Measurements from ENCODE around the gene LMAN2. TPM values are rescaled to one million over a fixed set of nuclear protein-coding genes. Genes with fewer than 3 reads are reported as not detected.

The LMAN2 gene
- total RNA-seq, 1 donor from 2014 or later = 383 TPM

DNA sequence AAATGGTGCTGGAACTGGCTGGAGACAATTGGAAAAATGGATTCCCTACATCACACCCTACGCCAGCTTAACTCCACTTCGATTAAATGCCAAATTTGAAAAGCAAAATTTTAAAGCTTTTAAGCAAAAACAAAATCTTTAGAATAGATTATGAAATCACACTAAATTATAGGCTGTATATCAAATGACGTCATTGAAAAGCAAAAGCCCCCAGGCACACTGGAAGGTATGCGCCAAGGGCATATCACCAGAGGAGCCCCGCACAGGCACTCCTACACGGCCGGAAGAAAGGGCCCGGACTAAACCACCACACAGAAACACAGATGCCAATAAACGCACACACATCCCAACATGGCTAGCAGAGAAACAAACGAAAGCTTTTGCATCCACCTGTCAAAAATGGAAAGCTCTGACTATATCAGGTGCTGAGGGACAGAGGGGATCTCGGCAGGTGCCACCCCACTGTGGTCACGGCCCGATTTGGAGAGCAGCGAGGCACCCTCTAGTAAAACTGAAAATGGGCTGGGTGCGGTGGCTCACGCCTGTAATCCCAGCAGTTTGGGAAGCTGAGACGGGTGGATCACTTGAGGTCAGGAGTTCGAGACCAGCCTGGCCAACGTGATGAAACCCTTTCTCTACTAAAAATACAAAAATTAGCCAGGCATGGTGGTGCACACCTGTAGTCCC lies 22.8 kb downstream of the LMAN2 start:
- DNase-seq (ENCODE audit: low read depth, low spot score) = no peak

DNA sequence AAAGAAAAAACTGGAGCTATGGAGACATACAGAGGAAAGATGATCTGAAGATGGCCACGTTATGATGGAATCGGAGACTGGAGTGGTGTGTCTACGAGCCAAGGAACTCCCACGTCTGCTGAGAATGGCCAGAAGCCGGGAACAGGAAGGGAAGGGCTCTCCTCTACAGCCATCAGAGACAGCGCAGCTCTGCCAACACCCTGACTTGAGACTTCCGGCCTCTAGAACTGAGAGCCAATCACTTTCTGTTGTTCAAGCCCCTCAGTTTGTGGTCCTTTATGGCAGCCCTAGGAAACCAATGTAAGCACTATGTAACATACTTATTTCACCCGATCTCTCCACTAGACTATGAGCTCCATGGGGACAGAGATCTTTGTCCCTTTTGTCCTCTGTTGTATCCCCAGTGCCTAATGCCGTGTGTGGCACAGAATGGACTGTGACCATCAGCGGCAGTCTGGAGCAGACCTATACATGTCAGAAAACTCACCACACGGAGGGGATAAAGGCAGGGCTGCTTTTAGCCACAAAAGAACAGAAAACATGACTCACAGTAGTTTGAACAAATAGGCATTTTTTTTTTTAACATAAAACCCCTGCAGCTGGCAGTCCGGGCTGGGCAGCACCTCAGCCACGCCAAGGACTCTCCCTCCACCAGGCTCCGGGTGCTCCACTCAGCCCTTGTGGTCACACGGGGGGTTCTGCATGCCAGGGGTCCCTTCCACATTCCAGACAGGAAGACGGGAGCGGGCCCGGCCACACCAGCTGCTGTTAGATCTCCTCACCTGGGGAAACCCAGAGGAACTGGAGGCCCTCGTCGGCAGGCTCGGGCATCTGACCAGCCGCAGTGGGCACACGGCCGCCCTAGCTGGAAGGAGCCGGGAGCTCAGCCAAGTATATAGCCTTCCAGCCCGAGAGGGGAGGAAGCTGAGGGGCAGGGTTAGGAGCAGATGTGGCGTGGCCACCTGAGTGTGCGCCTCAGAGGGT lies 23.6 kb downstream of the LMAN2 start:
- no peak for DNase-seq (ENCODE audit: low read depth, low spot score)

DNA sequence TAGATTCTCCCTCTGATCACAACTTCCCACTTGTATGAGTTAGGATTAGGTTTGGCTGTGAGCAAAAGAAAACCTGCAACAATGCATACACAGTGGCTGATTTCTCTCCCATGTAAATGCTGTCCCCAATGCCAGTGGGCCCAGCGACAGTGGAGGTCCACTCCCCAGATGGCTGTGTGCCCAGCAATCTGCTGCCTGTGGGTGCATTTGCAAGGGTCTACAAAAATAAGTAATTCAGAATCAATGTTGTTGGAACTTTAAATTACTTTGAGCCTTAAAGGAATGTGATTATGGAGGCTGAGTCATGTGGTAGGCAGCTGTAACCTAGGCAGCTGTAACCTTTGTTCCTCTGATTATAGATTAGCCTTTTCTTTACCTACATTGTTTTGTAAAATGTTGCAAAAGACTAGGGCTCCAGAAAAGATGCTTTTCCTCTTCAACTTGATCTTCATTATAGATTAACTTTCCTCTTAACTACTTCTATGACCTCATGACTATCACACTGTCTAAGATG lies 25.5 kb downstream of the LMAN2 start:
- no peak for DNase-seq (ENCODE audit: low read depth, low spot score)

DNA sequence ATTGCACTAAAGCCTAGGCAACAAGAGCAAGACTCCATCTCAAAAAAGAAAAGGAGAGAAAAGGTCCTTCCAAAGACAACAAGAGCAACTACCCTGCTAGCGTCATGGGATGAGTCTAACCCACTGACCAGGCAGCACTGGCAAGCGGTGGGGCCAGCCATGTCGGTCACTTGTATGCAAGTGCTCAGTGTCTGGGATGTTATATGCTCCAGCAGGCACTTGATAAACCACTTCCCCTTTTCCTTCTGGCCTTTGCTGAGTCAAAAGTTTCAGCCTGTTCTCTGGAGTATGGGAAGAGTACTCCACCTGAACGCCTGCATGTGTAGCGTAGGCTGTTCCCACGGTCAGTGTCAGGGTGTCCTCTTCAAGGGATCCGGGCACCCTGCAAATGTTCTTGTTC lies 30.6 kb downstream of the LMAN2 start:
- no peak for DNase-seq (ENCODE audit: low read depth, low spot score)

DNA sequence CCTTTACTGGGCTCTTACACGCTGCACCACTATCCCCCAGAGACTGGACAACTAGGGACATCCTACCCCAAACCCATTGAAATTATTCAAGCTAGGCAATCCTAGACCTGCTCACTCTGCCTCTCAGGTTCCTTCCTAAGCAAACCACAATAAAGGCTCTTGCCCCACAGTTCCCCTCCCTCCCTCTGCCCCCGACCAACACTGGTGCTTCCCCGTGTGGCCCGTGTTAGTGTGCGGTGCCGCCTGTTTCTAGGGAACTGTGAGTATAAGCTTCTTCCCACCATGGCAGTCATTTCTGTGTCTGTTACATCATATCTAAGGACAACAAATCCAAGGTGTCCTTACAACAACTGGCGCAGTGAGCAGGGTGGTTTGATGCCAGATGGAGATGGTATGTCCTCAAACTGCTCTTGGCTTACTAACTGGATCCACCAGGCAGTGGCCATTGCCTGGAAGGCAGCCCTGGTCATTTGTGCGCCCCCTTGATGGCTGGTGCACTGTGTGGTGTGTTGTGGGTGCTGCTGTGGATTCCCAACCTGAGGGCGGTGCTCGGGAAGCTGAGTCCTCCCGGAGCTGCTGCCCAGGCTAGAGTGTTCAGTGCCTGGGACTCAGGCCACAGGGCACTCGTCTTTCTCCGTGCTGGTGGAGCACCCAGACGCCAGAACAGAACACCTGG lies 31.4 kb downstream of the LMAN2 start:
- DNase-seq (ENCODE audit: low read depth, low spot score) = no peak

DNA sequence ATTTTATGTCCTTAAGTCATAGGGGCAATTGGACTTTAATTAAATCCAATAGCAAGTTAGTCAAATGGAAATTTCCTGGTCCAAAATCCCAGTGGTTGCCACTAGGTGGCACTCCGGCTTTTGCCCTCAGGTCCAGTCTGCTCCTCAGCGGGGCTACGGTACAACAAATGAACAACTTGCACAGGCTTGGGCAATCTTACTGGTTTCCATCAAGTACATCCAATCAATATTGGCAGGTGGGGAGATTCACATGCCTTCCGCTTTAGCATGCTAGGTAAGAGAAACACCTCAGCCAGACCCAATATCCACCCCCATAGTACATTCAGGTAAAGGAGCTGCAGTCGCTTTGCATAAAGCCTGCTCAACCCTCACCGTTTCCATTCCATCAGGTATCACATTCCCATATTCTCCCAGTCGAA lies 33.5 kb downstream of the LMAN2 start:
- no peak for DNase-seq (ENCODE audit: low read depth, low spot score)

DNA sequence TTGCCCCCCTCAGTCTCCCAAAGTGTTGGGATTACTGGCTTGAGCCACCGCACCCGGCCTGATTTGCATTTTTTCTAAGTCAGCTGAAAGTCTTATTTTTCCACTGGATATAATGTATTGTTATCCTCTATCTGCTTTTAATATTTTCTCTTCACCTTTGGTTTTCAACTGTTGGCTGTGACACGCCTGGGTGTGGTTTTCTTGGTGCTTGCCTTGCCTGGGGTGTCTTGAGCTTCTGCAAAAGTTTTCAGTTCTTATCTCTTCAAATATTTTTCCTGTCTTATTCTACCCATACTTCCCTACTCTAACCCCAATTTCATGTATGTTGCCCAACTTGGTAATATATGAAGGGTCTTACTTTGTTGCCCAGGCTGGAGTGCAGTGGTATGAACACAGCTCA lies 35.5 kb downstream of the LMAN2 start:
- no peak for DNase-seq (ENCODE audit: low read depth, low spot score)

DNA sequence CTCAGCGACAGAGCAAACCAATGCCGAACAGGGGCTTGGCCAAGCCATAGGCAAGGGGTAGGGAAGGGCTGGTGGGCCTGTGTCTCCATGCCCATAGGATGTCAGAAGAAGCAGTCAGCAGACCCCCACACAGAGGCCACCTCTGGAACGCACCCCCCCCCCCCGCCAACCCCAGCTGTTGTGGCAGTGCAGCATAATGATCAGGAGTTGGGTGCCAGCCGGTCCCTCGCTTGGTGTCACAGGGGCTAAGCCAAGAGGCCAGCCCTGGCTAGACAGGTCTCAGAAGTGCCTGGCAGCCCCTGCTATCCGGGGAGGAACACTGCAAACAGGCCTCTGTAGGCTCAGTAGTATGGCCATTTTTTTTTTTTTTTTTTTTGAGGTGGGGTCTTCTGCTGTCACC lies 36.1 kb downstream of the LMAN2 start:
- DNase-seq (ENCODE audit: low read depth, low spot score) = no peak

DNA sequence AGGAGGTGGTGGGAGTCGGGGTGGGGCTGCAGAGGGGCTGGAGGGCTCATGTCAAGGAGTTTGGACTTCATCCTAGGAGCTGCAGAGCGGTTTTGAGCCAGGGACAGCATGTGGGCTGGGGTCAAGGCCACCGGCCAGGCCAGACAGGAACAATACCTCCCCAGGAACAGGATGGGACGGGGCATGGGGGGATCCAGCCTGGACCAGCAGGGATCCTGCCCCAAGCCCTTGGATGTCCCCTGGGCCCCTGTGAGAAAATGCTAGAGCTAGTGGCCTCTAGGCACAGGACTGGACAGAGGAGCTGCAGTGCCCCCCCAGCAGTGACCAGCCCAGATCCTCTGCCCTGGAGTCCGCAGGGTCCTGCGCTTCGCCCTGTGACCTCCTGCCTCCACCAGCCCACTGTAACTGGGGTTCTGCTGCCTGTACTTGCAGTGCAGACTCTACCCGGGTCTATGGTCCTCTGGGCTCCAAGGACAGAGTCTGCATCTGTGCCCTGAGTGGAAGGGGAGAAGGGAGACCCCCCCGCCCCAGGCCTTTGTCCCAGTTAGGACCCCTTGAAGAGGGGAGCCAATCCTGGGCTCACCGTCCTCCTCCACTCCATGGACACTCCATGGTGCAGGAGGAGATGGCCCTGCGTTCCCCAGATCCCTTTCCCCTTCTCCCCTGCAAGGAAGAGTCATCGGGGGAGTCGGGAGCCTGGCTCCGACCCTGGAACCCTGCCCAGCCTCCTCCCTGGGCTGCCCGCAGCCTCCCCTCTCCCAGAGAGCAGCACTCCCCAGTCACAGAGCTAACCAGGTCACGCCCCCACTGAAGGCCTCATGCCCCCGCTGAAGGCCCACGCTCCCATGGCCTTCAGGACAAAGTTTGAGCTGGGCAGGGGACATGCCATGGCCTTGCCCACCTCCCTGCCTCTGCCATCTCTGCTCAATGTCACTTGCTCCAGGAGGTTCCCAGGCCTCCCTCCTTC lies 36.8 kb downstream of the LMAN2 start:
- DNase-seq (ENCODE audit: low read depth, low spot score) = no peak

DNA sequence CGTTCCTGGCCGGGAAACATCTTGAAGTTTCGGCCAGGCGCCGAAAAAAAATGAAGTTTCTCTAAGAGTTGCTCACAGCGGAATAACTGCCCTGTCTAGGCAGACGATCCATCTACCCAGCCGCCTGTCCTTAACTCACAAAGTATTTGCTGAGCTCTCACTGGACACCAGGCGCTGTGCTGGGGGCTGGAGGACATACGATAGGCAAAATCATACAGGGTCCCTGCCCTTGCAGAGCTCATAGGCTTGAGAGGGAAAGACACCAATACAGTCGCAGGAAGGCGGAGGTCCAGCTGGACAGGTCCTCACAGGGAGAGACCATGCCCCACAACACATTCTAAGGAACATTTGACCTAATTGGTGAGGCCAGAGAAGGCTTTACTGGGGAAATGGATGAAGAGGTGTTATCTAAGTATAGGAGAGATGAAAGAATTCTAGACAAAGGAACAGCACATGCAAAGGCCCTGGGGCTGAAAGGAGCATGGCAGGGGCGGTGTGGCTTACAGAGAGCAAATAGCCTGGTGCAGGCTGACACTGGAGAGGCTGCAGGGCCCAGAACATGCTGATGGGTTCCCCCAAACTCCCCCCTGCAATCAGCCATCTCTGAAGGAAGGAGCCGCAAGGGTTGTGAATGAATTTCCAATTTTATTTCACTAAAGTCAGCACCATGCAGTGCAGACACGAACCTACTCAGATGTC lies 37.8 kb downstream of the LMAN2 start:
- DNase-seq (ENCODE audit: low read depth, low spot score) = no peak

DNA sequence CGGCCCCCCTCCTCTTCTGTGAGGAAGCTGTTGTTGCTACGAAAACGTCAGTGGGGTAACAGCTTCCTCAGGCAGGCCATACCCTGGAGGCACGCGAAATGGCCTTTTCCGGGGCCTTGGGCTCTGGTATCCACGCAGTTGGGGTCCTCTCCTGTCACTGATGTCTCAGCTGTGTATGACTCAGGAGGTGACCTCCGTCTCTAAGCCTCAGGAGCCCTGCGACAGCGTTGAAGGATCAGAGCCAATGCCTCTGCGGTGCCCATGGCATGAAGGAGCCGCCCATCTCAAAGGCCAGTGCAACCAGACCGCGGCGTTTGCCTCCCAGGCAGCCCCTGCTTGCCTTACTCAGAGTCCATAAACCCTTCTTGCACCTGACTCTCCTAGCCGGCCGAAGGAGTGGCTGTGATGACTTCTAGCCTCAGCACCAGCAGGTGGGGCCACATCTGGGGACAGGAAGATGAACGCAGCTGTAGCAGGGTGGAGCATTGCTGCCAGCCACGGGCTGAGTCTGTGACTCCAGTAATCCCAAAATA lies 38.8 kb downstream of the LMAN2 start:
- no peak for DNase-seq (ENCODE audit: low read depth, low spot score)

DNA sequence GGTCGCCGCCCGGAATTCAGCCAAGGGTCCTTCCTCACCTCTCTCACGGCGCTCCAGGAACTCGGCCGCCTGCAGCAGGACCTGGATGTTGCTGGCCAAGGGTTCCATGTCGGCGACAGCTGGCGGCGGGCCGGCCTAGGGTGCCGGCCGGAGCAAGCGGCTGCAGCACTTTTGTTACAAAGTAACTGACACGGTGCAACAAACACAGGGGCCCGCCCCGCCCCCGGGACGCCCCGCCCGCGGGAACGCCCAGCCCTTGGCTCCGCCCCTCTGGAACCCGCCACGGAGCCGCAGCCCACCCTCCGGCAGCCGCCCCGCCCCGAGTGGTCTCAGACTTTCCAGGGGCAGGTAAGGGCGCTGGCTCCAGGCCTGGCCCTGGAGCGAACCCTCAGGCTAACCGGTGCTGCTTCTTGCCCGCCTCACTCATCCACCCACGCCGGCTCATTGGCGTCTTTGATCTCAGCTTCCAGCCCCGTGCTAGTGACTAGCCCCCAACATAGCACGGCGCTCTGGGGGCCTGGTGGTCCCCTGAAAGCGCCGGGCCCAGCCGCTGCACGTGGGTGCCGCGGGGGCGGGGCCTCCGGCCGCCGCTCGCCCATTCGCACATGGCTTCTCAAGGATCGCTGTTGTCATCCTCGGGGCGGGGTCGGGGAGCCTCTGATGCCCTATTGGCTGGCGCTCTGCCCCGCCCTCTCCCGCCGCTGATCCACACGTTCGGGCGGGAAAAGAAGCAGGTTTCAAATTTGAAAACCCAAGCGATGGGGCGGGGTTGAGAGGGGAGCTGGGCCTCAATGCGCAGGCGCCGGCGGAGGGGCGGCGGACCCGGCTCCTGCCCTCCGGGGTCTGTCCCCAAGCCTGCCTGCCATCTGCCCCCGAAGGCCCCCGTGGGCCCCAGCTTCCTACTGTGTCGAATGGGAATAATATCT lies 39.5 kb downstream of the LMAN2 start, which contains the start of gene MXD3:
TSS of gene MXD3 (minus strand) at position 176 of the 926 bp plus-strand sequence. CDS start at position 108, 68 bp downstream.
- peak; percentile 68 for DNase-seq (ENCODE audit: low read depth, low spot score)

DNA sequence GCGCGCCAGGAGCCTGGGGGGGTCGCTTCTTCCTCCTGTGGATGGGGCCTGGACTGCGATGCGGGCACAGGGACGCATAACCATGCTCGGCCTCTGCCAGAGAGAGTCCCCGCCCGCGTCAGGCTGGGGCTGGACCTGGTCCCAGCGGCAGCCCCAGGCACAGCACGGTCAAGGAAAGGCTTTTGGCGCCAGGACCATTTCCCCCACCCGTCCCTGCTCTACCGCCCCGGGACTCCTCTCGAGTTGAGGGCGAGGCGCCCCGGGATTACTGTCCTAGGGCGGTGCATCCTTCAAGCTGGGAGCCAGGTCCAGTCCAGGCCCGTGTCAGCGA lies 40.1 kb downstream of the LMAN2 start:
- DNase-seq (ENCODE audit: low read depth, low spot score) = no peak

DNA sequence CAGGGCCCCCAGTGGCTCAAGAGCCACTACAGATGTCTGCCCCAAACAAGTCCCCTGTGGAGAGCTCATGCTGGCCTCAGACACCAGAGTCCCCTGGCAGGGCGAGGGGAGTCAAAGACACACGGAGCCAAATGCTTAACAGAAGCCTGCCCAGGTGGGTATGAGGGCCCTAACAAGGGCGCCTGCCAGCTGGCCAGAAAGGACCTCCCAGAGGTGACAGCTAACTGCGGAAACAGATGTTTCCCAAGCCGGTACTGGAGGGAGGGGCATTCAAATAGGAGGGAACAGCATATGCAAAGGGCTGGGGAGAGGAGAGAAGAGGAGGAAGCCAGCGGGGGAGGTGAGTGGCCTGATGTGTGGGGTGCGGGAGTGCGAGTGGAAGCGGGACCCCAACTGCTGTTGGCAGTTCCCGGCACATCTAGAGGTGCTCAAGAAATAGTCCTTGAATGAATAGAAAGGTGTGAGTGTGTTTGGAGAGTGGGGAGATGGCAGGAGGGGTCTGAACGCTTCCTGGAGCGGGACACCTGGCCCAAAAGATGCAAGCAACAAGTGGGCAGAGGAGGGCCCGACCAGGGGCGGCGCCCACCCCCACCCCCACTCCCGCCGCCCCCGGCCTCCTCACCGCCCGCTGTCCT lies 40.6 kb downstream of the LMAN2 start:
- peak; percentile 41 for DNase-seq (ENCODE audit: low read depth, low spot score)

DNA sequence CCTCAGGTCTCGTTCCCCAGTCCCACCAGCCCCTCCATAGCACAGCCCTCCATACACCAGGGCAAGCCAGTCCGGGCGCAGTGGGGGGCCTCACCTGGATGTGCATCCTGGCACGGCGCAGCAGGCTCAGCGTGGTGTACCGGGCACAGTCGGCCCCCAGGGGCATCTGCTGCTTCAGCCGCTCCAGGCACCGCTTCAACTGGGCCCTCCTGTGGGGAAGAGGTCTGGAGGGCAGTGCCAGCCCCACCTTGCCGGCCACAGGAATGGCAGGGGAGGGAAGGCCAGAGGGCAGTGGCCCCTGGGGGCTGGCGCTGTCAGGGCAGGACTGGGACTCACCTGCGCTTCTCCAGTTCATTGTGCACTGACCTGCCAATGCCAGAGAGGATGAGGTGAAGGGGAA lies 41.1 kb downstream of the LMAN2 start:
- DNase-seq (ENCODE audit: low read depth, low spot score) = no peak

DNA sequence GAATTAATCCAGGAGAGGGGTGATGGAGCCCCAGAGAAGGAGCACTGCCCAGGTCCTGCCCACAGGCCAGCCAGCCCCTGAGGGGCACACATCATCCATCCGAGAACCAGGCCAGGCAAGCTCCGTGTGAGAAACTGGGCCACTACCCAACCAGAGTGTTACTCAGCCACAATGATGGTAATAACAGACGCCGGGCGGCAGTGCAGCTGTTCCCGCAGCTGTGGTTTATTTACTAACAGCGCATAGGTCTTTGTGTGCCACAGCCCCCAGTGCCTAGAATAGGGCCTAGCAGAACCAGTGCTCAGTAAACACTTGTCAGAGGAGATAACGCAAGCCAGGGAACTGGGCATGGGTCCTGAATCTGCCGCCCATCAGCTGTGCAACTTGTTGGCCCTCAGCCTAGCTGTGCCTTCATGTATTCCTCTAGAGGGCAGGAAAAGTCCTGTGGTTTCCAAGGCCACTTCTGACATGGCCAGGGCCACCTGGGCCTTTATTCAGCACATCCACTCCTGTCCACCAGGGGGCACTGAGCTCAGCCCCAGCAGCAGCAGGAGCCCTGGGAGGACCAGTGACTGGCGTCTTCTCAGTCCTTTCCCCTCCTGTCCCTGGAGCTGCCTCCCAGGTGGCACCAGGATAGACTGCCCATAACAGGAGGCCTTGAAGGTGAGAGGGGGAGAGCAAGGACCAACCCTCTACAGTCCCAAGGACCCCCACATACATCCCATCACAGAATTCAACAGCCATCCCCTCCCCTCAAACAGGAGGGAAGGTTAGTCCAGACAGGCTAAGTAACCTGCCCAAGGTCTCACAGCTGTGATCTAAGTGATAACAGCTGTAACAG lies 41.9 kb downstream of the LMAN2 start:
- no peak for DNase-seq (ENCODE audit: low read depth, low spot score)

DNA sequence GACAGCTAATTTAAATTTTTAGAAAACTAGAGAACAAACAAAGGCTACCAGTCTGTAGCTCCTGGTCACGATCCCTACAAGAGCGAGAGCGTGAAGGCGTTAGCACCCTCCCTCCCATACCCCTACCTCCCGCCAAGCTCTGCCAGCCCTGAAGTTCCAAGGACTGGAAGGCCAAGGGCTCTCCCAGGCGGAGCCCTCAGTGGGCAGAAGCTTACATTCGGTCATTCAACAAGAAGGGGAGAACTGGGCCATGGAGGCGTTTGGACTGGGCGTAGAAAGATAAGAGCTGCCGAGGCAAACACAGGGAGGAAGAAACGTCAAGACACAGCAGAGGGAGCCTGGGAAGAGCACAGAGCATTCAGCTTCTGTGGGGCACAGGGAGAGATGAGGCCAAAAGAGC lies 42.7 kb downstream of the LMAN2 start:
- no peak for DNase-seq (ENCODE audit: low read depth, low spot score)
